Neural progenitor cell (in vitro differentiated cells): ENCODE results near the gene SLC27A1.

Source experiments
- EZH2 ChIP-seq: fragments of 200-600 bp; sonication (generic); IDR thresholded peaks from 2 replicates; pipeline ENCODE4 v1.6.1; 2017; ENCODE audit warnings: antibody characterized with exemption, mild to moderate bottlenecking, moderate library complexity
- EZH2phosphoT487 ChIP-seq: fragments of 200-600 bp; sonication (generic); IDR thresholded peaks from 2 replicates; pipeline ENCODE4 v1.6.1; 2017; ENCODE audit warnings: antibody characterized with exemption
- TF ChIP-seq, protein P1 (sequence below): fragments of 200-600 bp; sonication (generic); IDR thresholded peaks from 2 replicates; pipeline ENCODE4 v1.5.1; 2017; ENCODE audit warnings: antibody characterized with exemption, mild to moderate bottlenecking

DNA sequence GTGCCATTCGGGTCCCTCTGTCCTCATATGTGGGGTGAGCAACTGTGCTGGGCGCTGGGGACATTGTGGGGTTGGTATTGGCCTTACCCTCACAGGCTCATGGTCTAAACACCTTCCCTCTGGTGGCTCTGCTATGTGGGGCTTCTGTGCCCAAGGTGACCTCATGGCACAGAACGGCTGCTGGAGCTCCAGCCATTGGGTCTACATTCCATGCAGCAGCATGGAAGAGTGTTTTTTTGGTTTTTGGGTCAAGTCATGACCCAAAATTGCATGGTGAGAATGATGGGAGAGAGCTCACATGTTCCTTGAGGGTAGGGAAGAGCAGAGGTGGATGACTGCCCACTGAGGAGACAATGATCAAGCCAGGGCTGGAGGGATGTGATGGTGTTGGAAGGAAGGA, 58.3 kb downstream of the SLC27A1 start:
- TF ChIP-seq, protein P1, sequence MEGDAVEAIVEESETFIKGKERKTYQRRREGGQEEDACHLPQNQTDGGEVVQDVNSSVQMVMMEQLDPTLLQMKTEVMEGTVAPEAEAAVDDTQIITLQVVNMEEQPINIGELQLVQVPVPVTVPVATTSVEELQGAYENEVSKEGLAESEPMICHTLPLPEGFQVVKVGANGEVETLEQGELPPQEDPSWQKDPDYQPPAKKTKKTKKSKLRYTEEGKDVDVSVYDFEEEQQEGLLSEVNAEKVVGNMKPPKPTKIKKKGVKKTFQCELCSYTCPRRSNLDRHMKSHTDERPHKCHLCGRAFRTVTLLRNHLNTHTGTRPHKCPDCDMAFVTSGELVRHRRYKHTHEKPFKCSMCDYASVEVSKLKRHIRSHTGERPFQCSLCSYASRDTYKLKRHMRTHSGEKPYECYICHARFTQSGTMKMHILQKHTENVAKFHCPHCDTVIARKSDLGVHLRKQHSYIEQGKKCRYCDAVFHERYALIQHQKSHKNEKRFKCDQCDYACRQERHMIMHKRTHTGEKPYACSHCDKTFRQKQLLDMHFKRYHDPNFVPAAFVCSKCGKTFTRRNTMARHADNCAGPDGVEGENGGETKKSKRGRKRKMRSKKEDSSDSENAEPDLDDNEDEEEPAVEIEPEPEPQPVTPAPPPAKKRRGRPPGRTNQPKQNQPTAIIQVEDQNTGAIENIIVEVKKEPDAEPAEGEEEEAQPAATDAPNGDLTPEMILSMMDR = no peak
- TF ChIP-seq EZH2 = no peak
- TF ChIP-seq EZH2phosphoT487 = no peak
